CD14-positive monocyte (primary cell): ENCODE results near the gene TRAPPC8. TPM values are rescaled to one million over a fixed set of nuclear protein-coding genes. Genes with fewer than 3 reads are reported as not detected.
"Not testable (repeated sequence)": the region's sequence is repeated elsewhere in the genome, so short reads cannot be mapped to it uniquely, and the experiment has no call there.

ENCODE experiments used
- DNase-seq, 3 donors: peaks; one replicate each; pipeline ENCODE4 v3.0.0-alpha.2; 2011 to 2022
- H2AFZ ChIP-seq: 2 replicates; pipeline ENCODE4 v1.6.0; 2012; ENCODE audit warnings: mild to moderate bottlenecking, low read depth, low read length, inconsistent platforms; ENCODE audit not compliant: insufficient read depth, poor library complexity, severe bottlenecking
- H3K27ac ChIP-seq, 2 donors: 1 replicate in 1 of 2; 2 replicates in 1 of 2; pipeline ENCODE4 v1.5.1; 2012 to 2013; ENCODE audit warnings: low read length in 2 of 2, control low read depth in 1 of 2, inconsistent platforms in 1 of 2, low read depth in 1 of 2, mild to moderate bottlenecking in 1 of 2
- H3K27me3 ChIP-seq, 2 donors: one replicate each; pipeline versions ENCODE4 v1.6.0 to v1.6.1; 2011 to 2013; ENCODE audit warnings: low read length in 2 of 2; ENCODE audit not compliant: control insufficient read depth in 2 of 2, insufficient read depth in 2 of 2
- H3K36me3 ChIP-seq, 2 donors: replicated peaks in 1 of 2; 1 replicate in 1 of 2; 2 replicates in 1 of 2; pipeline versions ENCODE4 v1.5.1 to v1.6.1; 2012 to 2013; ENCODE audit warnings: low read length in 2 of 2, control low read depth in 1 of 2, inconsistent platforms in 1 of 2, mild to moderate bottlenecking in 1 of 2; ENCODE audit not compliant: insufficient read depth in 2 of 2, control insufficient read depth in 1 of 2
- H3K4me1 ChIP-seq, 2 donors: 1 replicate in 1 of 2; 2 replicates in 1 of 2; pipeline versions ENCODE4 v1.5.1 to v1.6.1; 2012 to 2013; ENCODE audit warnings: low read length in 2 of 2, control low read depth in 1 of 2, inconsistent platforms in 1 of 2, mild to moderate bottlenecking in 1 of 2, moderate library complexity in 1 of 2; ENCODE audit not compliant: insufficient read depth in 2 of 2, control insufficient read depth in 1 of 2
- H3K4me2 ChIP-seq: replicated peaks from 2 replicates; pipeline ENCODE3; 2012; ENCODE audit warnings: low read length, moderate library complexity, mild to moderate bottlenecking; ENCODE audit not compliant: poor library complexity, severe bottlenecking; ENCODE audit errors: extremely low read depth
- H3K4me3 ChIP-seq, 3 experiments: fragments of 200-600 bp in 1 of 3; sonication (generic) in 1 of 3; replicated peaks in 1 of 3; 1 replicate in 2 of 3; 2 replicates in 1 of 3; pipeline ENCODE4 v1.5.1; 2011 to 2013; ENCODE audit warnings: low read length in 3 of 3, mild to moderate bottlenecking in 3 of 3, control low read depth in 2 of 3, low read depth in 2 of 3, inconsistent platforms in 1 of 3, moderate library complexity in 1 of 3
- H3K79me2 ChIP-seq: 2 replicates; pipeline ENCODE4 v1.6.0; 2012; ENCODE audit warnings: mild to moderate bottlenecking, control low read depth, inconsistent platforms, low read length, moderate library complexity; ENCODE audit not compliant: insufficient read depth
- H3K9ac ChIP-seq: 2 replicates; pipeline ENCODE4 v1.6.0; 2017; ENCODE audit warnings: low read length, mild to moderate bottlenecking; ENCODE audit not compliant: insufficient read depth, poor library complexity, severe bottlenecking
- H3K9me3 ChIP-seq, 2 donors: replicated peaks in 1 of 2; 1 replicate in 1 of 2; 2 replicates in 1 of 2; pipeline versions ENCODE4 v1.5.1 to v1.6.1; 2012 to 2013; ENCODE audit warnings: low read length in 2 of 2, control low read depth in 1 of 2; ENCODE audit not compliant: control insufficient read depth in 1 of 2, insufficient read depth in 1 of 2
- H4K20me1 ChIP-seq: 2 replicates; pipeline ENCODE4 v1.6.0; 2012; ENCODE audit warnings: mild to moderate bottlenecking, low read length, control low read depth, moderate library complexity; ENCODE audit not compliant: insufficient read depth
- H3K27ac Mint-ChIP-seq, 7 donors: one replicate each; pipeline ENCODE4 v1.8.0; 2020; ENCODE audit warnings: mild to moderate bottlenecking in 7 of 7, mixed read lengths in 7 of 7, moderate library complexity in 6 of 7, inconsistent platforms in 2 of 7
- H3K27me3 Mint-ChIP-seq, 3 donors: one replicate each; pipeline ENCODE4 v1.8.0; 2021 to 2022; ENCODE audit warnings: low read depth in 3 of 3, mild to moderate bottlenecking in 3 of 3, mixed read lengths in 3 of 3, moderate library complexity in 3 of 3, inconsistent platforms in 1 of 3
- H3K36me3 Mint-ChIP-seq, 2 donors: one replicate each; pipeline ENCODE4 v1.8.0; 2020; ENCODE audit warnings: mixed read lengths in 2 of 2, inconsistent platforms in 1 of 2, mild to moderate bottlenecking in 1 of 2
- H3K4me1 Mint-ChIP-seq: one replicate; pipeline ENCODE4 v1.8.0; 2020; ENCODE audit warnings: mild to moderate bottlenecking, mixed read lengths
- H3K4me3 Mint-ChIP-seq, 2 donors: one replicate each; pipeline ENCODE4 v1.8.0; 2020; ENCODE audit warnings: mild to moderate bottlenecking in 2 of 2, mixed read lengths in 2 of 2, moderate library complexity in 1 of 2
- H3K9me3 Mint-ChIP-seq, 7 donors: one replicate each; pipeline ENCODE4 v1.8.0; 2020 to 2022; ENCODE audit warnings: mixed read lengths in 7 of 7, mild to moderate bottlenecking in 6 of 7, moderate library complexity in 6 of 7, inconsistent platforms in 2 of 7
- CTCF ChIP-seq: fragments of 200-600 bp; IDR thresholded peaks from one replicate; pipeline ENCODE4 v1.8.0; 2022; ENCODE audit warnings: antibody characterized with exemption, mild to moderate bottlenecking
- WGBS: methylation state at CpG from one replicate; pipeline ENCODE4 v1.1.5; 2013; ENCODE audit warnings: missing lambda C conversion rate; ENCODE audit not compliant: insufficient coverage; 5-methylcytosine and 5-hydroxymethylcytosine counted together
- intact Hi-C, 2 donors: fragments of 100-400 bp; cut with micrococcal nuclease; formaldehyde crosslinking; loops; one replicate each; pipeline versions ENCODE4 v1.15.0 to v1.15.1; 2023
- polyA plus RNA-seq, 3 donors: library from polyadenylated mRNA; depleted of rRNA in 1 of 3; unstranded in 2 of 3; stranded (reverse) in 1 of 3; fragments of 300-500 nt in 2 of 3; fragments of >200 nt in 1 of 3; fragmentation: Illumina TruSeq in 2 of 3; gene quantifications; 1 replicate in 2 of 3; 2 replicates in 1 of 3; pipeline ENCODE4 v1.2.3, GENCODE V29; 2012 to 2021

TRAPPC8 gene
- polyA plus RNA-seq, 3 donors, result 16.2 to 52.7 (median 22.1) TPM

DNA sequence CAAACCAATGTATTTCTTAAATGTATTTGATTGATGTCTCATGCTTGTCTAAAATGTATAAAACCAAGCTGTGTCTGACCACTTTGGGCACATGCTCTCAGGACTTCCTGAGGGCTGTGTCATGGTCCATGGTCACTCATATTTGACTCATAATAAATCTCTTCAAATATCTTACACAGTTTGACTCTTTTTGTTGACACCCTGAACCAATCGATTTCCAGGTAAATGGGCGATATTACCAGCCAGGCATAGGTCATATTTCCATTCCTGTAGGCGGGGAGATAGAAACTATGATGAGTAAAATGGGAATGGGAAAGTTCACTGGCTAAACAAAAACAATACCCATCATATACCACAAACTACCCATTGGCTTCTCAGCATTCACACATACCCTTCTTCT is 9.3 kb upstream of the TRAPPC8 start:
- Mint-ChIP-seq H3K27ac (no peak overlapping the region), H3K36me3 (no peaks in the 10 kb centered on the region), H3K9me3 (peaks cover 0 to 2% (median 0%) of the 10 kb centered on the region in 7 donors), H3K4me1 (no peaks in the 10 kb centered on the region), H3K4me3 (no peak overlapping the region), H3K27me3 (no peaks in the 10 kb centered on the region)
- no peaks in the 10 kb centered on the region for H4K20me1 ChIP-seq
- H3K9me3 ChIP-seq, result no peaks in the 10 kb centered on the region
- intact Hi-C loops, result no loop called here
- no peak overlapping the region for H3K27ac ChIP-seq
- TF ChIP-seq CTCF, result no peak
- H3K4me1 ChIP-seq, result no peaks in the 10 kb centered on the region
- no peak overlapping the region for H2AFZ ChIP-seq
- H3K27me3 ChIP-seq, result no peaks in the 10 kb centered on the region
- no peak overlapping the region for H3K4me3 ChIP-seq
- H3K79me2 ChIP-seq, result no peaks in the 10 kb centered on the region
- DNase-seq, result no peak
- H3K9ac ChIP-seq, result no peak overlapping the region
- no peaks in the 10 kb centered on the region for H3K36me3 ChIP-seq
- WGBS, result no CpG with 5 or more reads among the region's 3 CpGs
- no peak overlapping the region for H3K4me2 ChIP-seq

DNA sequence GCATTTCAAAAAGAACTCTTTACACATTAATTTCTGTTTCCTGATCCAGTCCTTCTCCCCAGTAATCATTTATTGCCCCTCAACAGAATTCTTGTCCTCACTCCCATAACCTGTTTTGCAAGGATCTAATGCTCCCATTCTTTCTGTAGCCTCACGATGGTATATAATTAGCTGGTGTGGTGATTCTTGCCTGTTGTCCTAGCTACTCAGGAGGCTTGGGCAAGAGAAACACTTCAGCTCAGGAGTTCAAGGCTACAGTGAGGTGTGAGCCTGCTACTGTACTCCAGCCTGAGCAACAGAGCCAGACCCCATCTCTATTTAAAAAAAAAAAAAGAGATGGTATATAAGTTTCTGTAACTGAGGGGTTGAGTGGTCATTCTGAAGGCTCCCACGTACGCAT is 7.7 kb upstream of the TRAPPC8 start:
- Mint-ChIP-seq H3K36me3 (no peaks in the 10 kb centered on the region), H3K27me3 (no peaks in the 10 kb centered on the region), H3K27ac (no peak overlapping the region), H3K4me1 (no peaks in the 10 kb centered on the region), H3K9me3 (peaks cover 0 to 2% (median 0%) of the 10 kb centered on the region in 7 donors), H3K4me3 (no peak overlapping the region)
- H3K27ac ChIP-seq, result no peak overlapping the region
- H3K9ac ChIP-seq, result no peak overlapping the region
- H2AFZ ChIP-seq, result no peak overlapping the region
- no peak overlapping the region for H3K4me2 ChIP-seq
- no peaks in the 10 kb centered on the region for H3K79me2 ChIP-seq
- no CpG with 5 or more reads among the region's 3 CpGs for WGBS
- no peak for TF ChIP-seq CTCF
- no peaks in the 10 kb centered on the region for H3K27me3 ChIP-seq
- intact Hi-C loops, result no loop called here
- no peak for DNase-seq
- no peaks in the 10 kb centered on the region for H3K4me1 ChIP-seq
- no peaks in the 10 kb centered on the region for H4K20me1 ChIP-seq
- no peaks in the 10 kb centered on the region for H3K9me3 ChIP-seq
- H3K4me3 ChIP-seq, result no peak overlapping the region
- no peaks in the 10 kb centered on the region for H3K36me3 ChIP-seq

- H3K27ac Mint-ChIP-seq, H3K9me3 ChIP-seq, intact Hi-C loops, H3K9me3 Mint-ChIP-seq, H3K79me2 ChIP-seq, H2AFZ ChIP-seq, H3K36me3 ChIP-seq, H3K27ac ChIP-seq, H3K4me2 ChIP-seq, H3K27me3 Mint-ChIP-seq, H3K4me3 Mint-ChIP-seq, DNase-seq, H3K9ac ChIP-seq, H3K4me3 ChIP-seq, H3K36me3 Mint-ChIP-seq, H4K20me1 ChIP-seq, H3K27me3 ChIP-seq: not testable (repeated sequence)
- peaks cover 11% of the 10 kb centered on the region for H3K4me1 Mint-ChIP-seq
- no CpG with 5 or more reads among the region's 9 CpGs for WGBS
- peaks cover 10 to 12% of the 10 kb centered on the region in 2 donors for H3K4me1 ChIP-seq
These were observed 5.4 kb upstream of the TRAPPC8 start for GRCh38 chr18:31948349-31948748.
